CD4-positive, alpha-beta T cell (primary cell): Measurements from ENCODE around the gene ZNF215. TPM values are rescaled to one million over a fixed set of nuclear protein-coding genes. Genes with fewer than 3 reads are reported as not detected.

Source experiments
- ATAC-seq: fragments of 200-7000 bp; cut with Tn5 transposase; one replicate; pipeline ENCODE4 v1.10.0; 2022; ENCODE audit warnings: mild to moderate bottlenecking; ENCODE audit not compliant: poor library complexity
- CTCF ChIA-PET: fragments of 350-600 bp; sonication (Branson Sonifier 250); formaldehyde crosslinking; loops from one replicate; lab custom pipeline; 2021; ENCODE audit warnings: antibody characterized with exemption, inconsistent platforms; lab: Charles Lee
- POLR2A ChIA-PET: fragments of 350-600 bp; sonication (Branson Sonifier 250); formaldehyde crosslinking; loops from one replicate; lab custom pipeline; 2021; ENCODE audit warnings: antibody characterized with exemption, inconsistent platforms; lab: Charles Lee
- DNase-seq, 14 experiments: peaks; one replicate each; pipeline ENCODE4 v3.0.0-alpha.2; 2013 to 2020; ENCODE audit warnings: mixed read lengths in 2 of 14
- H3K27ac ChIP-seq, 2 donors: one replicate each; pipeline versions ENCODE4 v1.5.1 to v1.7.0; 2013; ENCODE audit warnings: low read length in 2 of 2, low read depth in 1 of 2, mild to moderate bottlenecking in 1 of 2
- H3K27me3 ChIP-seq, 2 experiments: 1 replicate in 1 of 2; 2 replicates in 1 of 2; pipeline versions ENCODE4 v1.6.1 to v1.7.0; 2013; ENCODE audit warnings: low read length in 2 of 2, control low read depth in 1 of 2, mild to moderate bottlenecking in 1 of 2, moderate library complexity in 1 of 2; ENCODE audit not compliant: insufficient read depth in 2 of 2, control insufficient read depth in 1 of 2
- H3K36me3 ChIP-seq: one replicate; pipeline ENCODE4 v1.6.1; 2013; ENCODE audit warnings: low read length, control low read depth; ENCODE audit not compliant: insufficient read depth
- H3K4me1 ChIP-seq: one replicate; pipeline ENCODE4 v1.6.1; 2013; ENCODE audit warnings: low read length, control low read depth; ENCODE audit not compliant: insufficient read depth
- H3K4me3 ChIP-seq: one replicate; pipeline ENCODE4 v1.5.1; 2013; ENCODE audit warnings: mild to moderate bottlenecking, low read length, moderate library complexity
- H3K9me3 ChIP-seq, 2 experiments: 1 replicate in 1 of 2; 2 replicates in 1 of 2; pipeline versions ENCODE4 v1.6.1 to v1.7.0; 2013; ENCODE audit warnings: low read length in 2 of 2, mild to moderate bottlenecking in 2 of 2, control low read depth in 1 of 2, moderate library complexity in 1 of 2; ENCODE audit not compliant: control insufficient read depth in 1 of 2, insufficient read depth in 1 of 2
- H3K27ac Mint-ChIP-seq: one replicate; pipeline ENCODE4 v1.8.0; 2020; ENCODE audit warnings: mixed read lengths
- H3K27me3 Mint-ChIP-seq: one replicate; pipeline ENCODE4 v1.8.0; 2021; ENCODE audit warnings: mixed read lengths
- H3K36me3 Mint-ChIP-seq: one replicate; pipeline ENCODE4 v1.8.0; 2021; ENCODE audit warnings: low read depth, mixed read lengths
- H3K4me1 Mint-ChIP-seq: one replicate; pipeline ENCODE4 v1.8.0; 2021; ENCODE audit warnings: low read depth, mixed read lengths
- H3K4me3 Mint-ChIP-seq: one replicate; pipeline ENCODE4 v1.8.0; 2020; ENCODE audit warnings: mild to moderate bottlenecking, mixed read lengths
- H3K9me3 Mint-ChIP-seq: one replicate; pipeline ENCODE4 v1.8.0; 2020; ENCODE audit warnings: mixed read lengths
- CTCF ChIP-seq: fragments of 200-600 bp; IDR thresholded peaks from one replicate; pipeline ENCODE4 v1.8.0; 2022; ENCODE audit warnings: antibody characterized with exemption, mild to moderate bottlenecking
- intact Hi-C, 2 experiments: fragments of 100-400 bp; cut with DNase I in 1 of 2; cut with micrococcal nuclease in 1 of 2; formaldehyde crosslinking; loops; one replicate each; pipeline versions ENCODE4 v1.15.1 to v1.9.0; 2023 to 2025; cut with DNase I, micrococcal nuclease
- total RNA-seq, 174 experiments: library from RNA in 2 of 174; stranded (reverse) in 2 of 174; gene quantifications; one replicate each; pipeline ENCODE4 v1.2.3 and lab custom pipeline; 2021 to 2026

The ZNF215 gene
- total RNA-seq, 2 experiments from 2014 or later = 0.87 to 1.1 TPM

- ChIA-PET CTCF (no interaction called here), POLR2A (no interaction called here)
- Histone ChIP-seq H3K4me1 (no peaks in the 10 kb centered on the region), H3K27me3 (no peaks in the 10 kb centered on the region), H3K4me3 (no peak overlapping the region), H3K9me3 (peaks cover 0 to under 1% of the 10 kb centered on the region in 2 experiments), H3K27ac (no peak overlapping the region), H3K36me3 (no peaks in the 10 kb centered on the region)
- ATAC-seq (no peak), DNase-seq (no peak)
- Mint-ChIP-seq H3K27me3 (peaks cover 18% of the 10 kb centered on the region), H3K27ac (no peak overlapping the region), H3K4me3 (no peak overlapping the region), H3K4me1 (no peaks in the 10 kb centered on the region), H3K36me3 (no peaks in the 10 kb centered on the region), H3K9me3 (no peaks in the 10 kb centered on the region)
- no peak for TF ChIP-seq CTCF
- intact Hi-C loops = no loop called here
Measured at GRCh38 chr11:6894097-6894496, 32.1 kb upstream of the ZNF215 start.

GRCh38 chr11:6895010-6895409, 31.2 kb upstream of the ZNF215 start:
- no peak for TF ChIP-seq CTCF
- no peak overlapping the region for H3K4me3 ChIP-seq
- ATAC-seq (no peak), DNase-seq (no peak)
- no peaks in the 10 kb centered on the region for H3K27me3 ChIP-seq
- H3K36me3 Mint-ChIP-seq = no peaks in the 10 kb centered on the region
- H3K27ac Mint-ChIP-seq = no peak overlapping the region
- H3K9me3 ChIP-seq = no peaks in the 10 kb centered on the region
- CTCF ChIA-PET = no interaction called here
- no peak overlapping the region for H3K4me3 Mint-ChIP-seq
- POLR2A ChIA-PET = no interaction called here
- peaks cover 18% of the 10 kb centered on the region for H3K27me3 Mint-ChIP-seq
- H3K4me1 Mint-ChIP-seq = no peaks in the 10 kb centered on the region
- intact Hi-C loops = no loop called here
- H3K36me3 ChIP-seq = no peaks in the 10 kb centered on the region
- no peaks in the 10 kb centered on the region for H3K9me3 Mint-ChIP-seq
- no peaks in the 10 kb centered on the region for H3K4me1 ChIP-seq
- no peak overlapping the region for H3K27ac ChIP-seq

GRCh38 chr11:6898911-6899310, 27.3 kb upstream of the ZNF215 start:
- peaks cover 27% of the 10 kb centered on the region for H3K27me3 Mint-ChIP-seq
- CTCF ChIA-PET = no interaction called here
- H3K4me1 ChIP-seq = no peaks in the 10 kb centered on the region
- H3K4me3 Mint-ChIP-seq = no peak overlapping the region
- POLR2A ChIA-PET = no interaction called here
- ATAC-seq (no peak), DNase-seq (no peak)
- intact Hi-C loops = no loop called here
- no peaks in the 10 kb centered on the region for H3K36me3 ChIP-seq
- no peaks in the 10 kb centered on the region for H3K9me3 ChIP-seq
- no peaks in the 10 kb centered on the region for H3K9me3 Mint-ChIP-seq
- H3K27ac ChIP-seq = no peak overlapping the region
- no peak overlapping the region for H3K27ac Mint-ChIP-seq
- H3K27me3 ChIP-seq = no peaks in the 10 kb centered on the region
- no peaks in the 10 kb centered on the region for H3K36me3 Mint-ChIP-seq
- no peak overlapping the region for H3K4me3 ChIP-seq
- TF ChIP-seq CTCF = no peak
- H3K4me1 Mint-ChIP-seq = no peaks in the 10 kb centered on the region
